Measurements from ENCODE around the gene NXF1.
A peak's percentile ranks its signal among the peaks of the same experiment; 100 is the strongest.
"Not testable (repeated sequence)": the region's sequence is repeated elsewhere in the genome, so short reads cannot be mapped to it uniquely, and the experiment has no call there.

Gene NXF1

GRCh38 chr11:62805076-62805892, at the start of gene NXF1:
TSS of gene NXF1 (minus strand) at chr11:62805440. CDS start at chr11:62805356, 84 bp downstream.
- peak; percentile 93 to 94 for DNase-seq (ENCODE audit: low read depth in 2 of 2)

GRCh38 chr11:62854013-62854824, 49.0 kb upstream of the NXF1 start:
- DNase-seq (ENCODE audit: low read depth in 2 of 2): no peak

- no peak for DNase-seq (ENCODE audit: low read depth in 2 of 2)
These were observed 48.2 kb upstream of the NXF1 start for GRCh38 chr11:62853279-62853965.

GRCh38 chr11:62852523-62853188, 47.4 kb upstream of the NXF1 start:
- DNase-seq (ENCODE audit: low read depth in 2 of 2): no peak

- no peak for DNase-seq (ENCODE audit: low read depth in 2 of 2)
These were observed 46.7 kb upstream of the NXF1 start for GRCh38 chr11:62851807-62852522.

GRCh38 chr11:62850911-62851806, 45.9 kb upstream of the NXF1 start:
- DNase-seq (ENCODE audit: low read depth in 2 of 2): no peak

- DNase-seq (ENCODE audit: low read depth in 2 of 2): no peak
These were observed 42.6 kb upstream of the NXF1 start for GRCh38 chr11:62847767-62848314.

- DNase-seq (ENCODE audit: low read depth in 2 of 2): no peak
These were observed 40.9 kb upstream of the NXF1 start for GRCh38 chr11:62846177-62846576.

- DNase-seq (ENCODE audit: low read depth in 2 of 2): no peak
These were observed 38.9 kb upstream of the NXF1 start for GRCh38 chr11:62844154-62844553.

GRCh38 chr11:62843466-62843865, 38.2 kb upstream of the NXF1 start:
- DNase-seq (ENCODE audit: low read depth in 2 of 2): no peak

- not testable (repeated sequence) for DNase-seq (ENCODE audit: low read depth in 2 of 2)
These were observed 37.7 kb upstream of the NXF1 start for GRCh38 chr11:62842891-62843290.

- DNase-seq (ENCODE audit: low read depth in 2 of 2): no peak
These were observed 37.0 kb upstream of the NXF1 start for GRCh38 chr11:62842171-62842741.

- DNase-seq (ENCODE audit: low read depth in 2 of 2): peak in 1 of 2 donors; percentile 61
These were observed 36.3 kb upstream of the NXF1 start for GRCh38 chr11:62841361-62842170.

GRCh38 chr11:62840721-62841360, 35.6 kb upstream of the NXF1 start:
- DNase-seq (ENCODE audit: low read depth in 2 of 2): peak in 1 of 2 donors; percentile 62

- DNase-seq (ENCODE audit: low read depth in 2 of 2): peak; percentile 68 to 70
These were observed 34.1 kb upstream of the NXF1 start, which contains the start of gene WDR74 for GRCh38 chr11:62839050-62839945. TSS of gene WDR74 (minus strand) at chr11:62839590. CDS start at chr11:62839570, 20 bp downstream.

- DNase-seq (ENCODE audit: low read depth in 2 of 2): no peak
These were observed 30.1 kb upstream of the NXF1 start for GRCh38 chr11:62835336-62835735.
